SK-N-SH (cell line): ENCODE results near the gene FADS3. TPM values are rescaled to one million over a fixed set of nuclear protein-coding genes. Genes with fewer than 3 reads are reported as not detected.

Source experiments
- CTCF ChIA-PET: fragments of 300-600, 350-600 bp; formaldehyde crosslinking; extraction: SDS; loops from one replicate; lab custom pipeline; 2021; lab: Yijun Ruan, JAX
- POLR2A ChIA-PET: fragments of 350-600 bp; sonication (Branson Sonifier 250); formaldehyde crosslinking; extraction: SDS; loops from one replicate; lab custom pipeline; 2020; ENCODE audit warnings: antibody characterized with exemption, inconsistent platforms; lab: Yijun Ruan, JAX
- DNase-seq: peaks from one replicate; pipeline ENCODE4 v3.0.0; 2012
- H2AFZ ChIP-seq: fragments of 200-600 bp; sonication (generic); 2 replicates; pipeline ENCODE4 v1.8.1; 2016; ENCODE audit warnings: antibody characterized with exemption, mild to moderate bottlenecking, low read depth
- H3F3A ChIP-seq: fragments of 200-600 bp; sonication (generic); replicated peaks from 2 replicates; pipeline ENCODE3; 2016; ENCODE audit warnings: antibody characterized with exemption, mild to moderate bottlenecking; ENCODE audit not compliant: insufficient read depth
- H3K27ac ChIP-seq, 2 experiments: fragments of 200-500 bp in 1 of 2; fragments of 200-600 bp in 1 of 2; sonication (Bioruptor generic) in 1 of 2; sonication (generic), shearing (Covaris generic) in 1 of 2; 2 replicates each; pipeline versions ENCODE4 v1.5.1 to v1.6.1; 2014 to 2016; ENCODE audit warnings: low read depth in 2 of 2, inconsistent platforms in 1 of 2, low read length in 1 of 2, mild to moderate bottlenecking in 1 of 2, mixed read lengths in 1 of 2
- H3K27me3 ChIP-seq: fragments of 200-600 bp; sonication (generic), shearing (Covaris generic); 2 replicates; pipeline ENCODE4 v1.6.1; 2016; ENCODE audit warnings: mixed run types; ENCODE audit not compliant: insufficient read depth
- H3K36me3 ChIP-seq, 2 experiments: fragments of 200-500 bp in 1 of 2; fragments of 200-600 bp in 1 of 2; sonication (Bioruptor generic) in 1 of 2; sonication (generic) in 1 of 2; replicated peaks in 1 of 2; 2 replicates each; pipeline versions ENCODE3 to v1.5.1; 2014 to 2016; ENCODE audit warnings: low read length in 1 of 2, mild to moderate bottlenecking in 1 of 2; ENCODE audit not compliant: insufficient read depth in 2 of 2, control insufficient read depth in 1 of 2
- H3K4me1 ChIP-seq, 2 experiments: fragments of 200-500 bp in 1 of 2; fragments of 200-600 bp in 1 of 2; sonication (Bioruptor generic) in 1 of 2; sonication (generic), shearing (Covaris generic) in 1 of 2; 2 replicates each; pipeline versions ENCODE4 v1.5.1 to v1.6.1; 2014 to 2016; ENCODE audit warnings: low read depth in 1 of 2, low read length in 1 of 2, mixed run types in 1 of 2; ENCODE audit not compliant: insufficient read depth in 2 of 2, control insufficient read depth in 1 of 2
- H3K4me2 ChIP-seq: fragments of 200-600 bp; sonication (generic), shearing (Covaris generic); 2 replicates; pipeline ENCODE4 v1.6.1; 2017; ENCODE audit warnings: mixed run types
- H3K4me3 ChIP-seq, 2 experiments: fragments of 200-500 bp in 1 of 2; fragments of 200-600 bp in 1 of 2; sonication (Bioruptor generic) in 1 of 2; sonication (generic), shearing (Covaris generic) in 1 of 2; 2 replicates each; pipeline versions ENCODE4 v1.5.1 to v1.8.1; 2014 to 2016; ENCODE audit warnings: low read depth in 2 of 2, inconsistent platforms in 1 of 2, low read length in 1 of 2, mild to moderate bottlenecking in 1 of 2, mixed read lengths in 1 of 2, moderate library complexity in 1 of 2
- H3K79me2 ChIP-seq: fragments of 200-600 bp; sonication (generic); 2 replicates; pipeline ENCODE4 v1.8.1; 2017; ENCODE audit warnings: mild to moderate bottlenecking; ENCODE audit not compliant: insufficient read depth
- H3K9ac ChIP-seq: fragments of 200-600 bp; sonication (generic); 2 replicates; pipeline ENCODE4 v1.6.1; 2017; ENCODE audit warnings: mixed run types
- H3K9me2 ChIP-seq: fragments of 200-600 bp; sonication (generic); 2 replicates; pipeline ENCODE4 v1.6.1; 2017; ENCODE audit warnings: mixed run types
- H3K9me3 ChIP-seq: fragments of 200-600 bp; sonication (generic); 2 replicates; pipeline ENCODE4 v1.6.1; 2017; ENCODE audit warnings: mixed run types, mild to moderate bottlenecking, moderate library complexity
- H4K20me1 ChIP-seq: fragments of 200-600 bp; sonication (generic); 2 replicates; pipeline ENCODE4 v1.6.1; 2017; ENCODE audit warnings: mild to moderate bottlenecking, mixed run types; ENCODE audit not compliant: insufficient read depth
- FOXM1 ChIP-seq: IDR thresholded peaks from 2 replicates; pipeline ENCODE4 v1.4.0; 2012; ENCODE audit warnings: low read depth, mild to moderate bottlenecking
- MXI1 ChIP-seq: IDR thresholded peaks from 2 replicates; pipeline ENCODE4 v1.6.1; 2012; ENCODE audit warnings: mild to moderate bottlenecking, low read depth, low read length, improper control_type of control experiment
- YY1 ChIP-seq: IDR thresholded peaks from 2 replicates; pipeline ENCODE4 v1.4.0; 2012; ENCODE audit warnings: low read depth, mild to moderate bottlenecking
- WGBS: methylation state at CpG from one replicate; pipeline ENCODE4 v1.1.6; 2017; ENCODE audit warnings: low lambda C conversion rate; 5-methylcytosine and 5-hydroxymethylcytosine counted together
- polyA plus RNA-seq, 3 experiments: library from polyadenylated mRNA; depleted of rRNA; stranded (reverse); fragments of >200 nt; gene quantifications; 2 replicates each; pipeline ENCODE4 v1.2.3, GENCODE V29; 2012
- small RNA-seq, 7 experiments: library from RNA; depleted of rRNA; stranded (forward); fragments of <200 nt; gene quantifications; one replicate each; pipeline ENCODE3, GENCODE V24; 2012

The FADS3 gene
- polyA plus RNA-seq, 1 of the 3 experiments (the other 2 are of a cell fraction), result 93.3 TPM

- no peaks in the 10 kb centered on the region for H4K20me1 ChIP-seq
- TF ChIP-seq FOXM1 (no peak), YY1 (peak; percentile 65; the same call in 1 of the 2 replicates), MXI1 (peak; percentile 64; the same call in 1 of the 2 replicates)
- no peaks in the 10 kb centered on the region for H3K9me3 ChIP-seq
- ChIA-PET POLR2A (interaction anchor here (2.3 to 5.3 kb wide), 3 partner anchors 11 to 142 kb away, joined by 7 to 84 read pairs (median 14); partner anchors contain the start of genes FADS1, FEN1, FTH1 and TMEM258), CTCF (interaction anchor here (2.4 to 4.5 kb wide), 3 partner anchors 11 to 255 kb away, joined by 9 to 63 read pairs (median 19); partner anchors contain the start of gene FADS1)
- no peaks in the 10 kb centered on the region for H3F3A ChIP-seq
- peaks cover 10 to 38% of the 10 kb centered on the region in 2 experiments; a peak in 2 of 4 replicates for H3K4me1 ChIP-seq
- H3K27me3 ChIP-seq, result no peaks in the 10 kb centered on the region
- H3K4me3 ChIP-seq, result peak overlapping the region; percentile 70 to 96
- H3K9me2 ChIP-seq, result no peaks in the 10 kb centered on the region
- H3K79me2 ChIP-seq, result peaks cover 35% of the 10 kb centered on the region
- peaks cover 0 to 4% of the 10 kb centered on the region in 2 experiments for H3K36me3 ChIP-seq
- peak; percentile 53 for DNase-seq
- 49% methylated on average over 22 of the region's 23 CpGs for WGBS
- H3K4me2 ChIP-seq, result peak overlapping the region; percentile 91
- H3K9ac ChIP-seq, result peak overlapping the region; percentile 67
- H3K27ac ChIP-seq, result peak overlapping the region; percentile 21 to 99
- 0 out of 2 replicates have a peak overlapping the region, but pooled peaks have one; percentile 71 for H2AFZ ChIP-seq
Measured at GRCh38 chr11:61826930-61827570, 64.3 kb downstream of the FADS3 start.

Small RNA genes within 50 kb of the gene (small RNA-seq; reads per million reads assigned to genes)
- 0 reads per million in 7 experiments for gene MIR6746
- 0 reads per million in 7 experiments for gene RNU6-1243P

Other genes with a start within 250 kb of the FADS3 start
- 2.7 and 3.3 TPM in 2 replicates for gene DAGLA, start 211.2 kb downstream of the FADS3 start, polyA plus RNA-seq (2012; rRNA removed)
- 1.8 and 2.8 TPM in 2 replicates for gene MYRF, start 138.9 kb downstream of the FADS3 start, polyA plus RNA-seq (2012; rRNA removed)
- 454 and 617 TPM in 2 replicates for gene TMEM258, start 98.9 kb downstream of the FADS3 start, polyA plus RNA-seq (2012; rRNA removed)
- 35.9 and 39.5 TPM in 2 replicates for gene FEN1, start 98.6 kb downstream of the FADS3 start, polyA plus RNA-seq (2012; rRNA removed)
- 20.6 and 26.4 TPM in 2 replicates for gene FADS1, start 74.5 kb downstream of the FADS3 start, polyA plus RNA-seq (2012; rRNA removed)
- 67.8 and 77.1 TPM in 2 replicates for gene FADS2, start 63.2 kb downstream of the FADS3 start, polyA plus RNA-seq (2012; rRNA removed)
- 9.8 and 10.2 TPM in 2 replicates for gene RAB3IL1, start 26.0 kb upstream of the FADS3 start, polyA plus RNA-seq (2012; rRNA removed)
- 0.30 and 0.47 TPM in 2 replicates for gene BEST1, start 58.8 kb upstream of the FADS3 start, polyA plus RNA-seq (2012; rRNA removed)
- 879 and 1,229 TPM in 2 replicates for gene FTH1, start 76.1 kb upstream of the FADS3 start, polyA plus RNA-seq (2012; rRNA removed)
- 14.5 and 20.1 TPM in 2 replicates for gene INCENP, start 232.5 kb upstream of the FADS3 start, polyA plus RNA-seq (2012; rRNA removed)